Measurements from ENCODE around the gene PCIF1.

DNA sequence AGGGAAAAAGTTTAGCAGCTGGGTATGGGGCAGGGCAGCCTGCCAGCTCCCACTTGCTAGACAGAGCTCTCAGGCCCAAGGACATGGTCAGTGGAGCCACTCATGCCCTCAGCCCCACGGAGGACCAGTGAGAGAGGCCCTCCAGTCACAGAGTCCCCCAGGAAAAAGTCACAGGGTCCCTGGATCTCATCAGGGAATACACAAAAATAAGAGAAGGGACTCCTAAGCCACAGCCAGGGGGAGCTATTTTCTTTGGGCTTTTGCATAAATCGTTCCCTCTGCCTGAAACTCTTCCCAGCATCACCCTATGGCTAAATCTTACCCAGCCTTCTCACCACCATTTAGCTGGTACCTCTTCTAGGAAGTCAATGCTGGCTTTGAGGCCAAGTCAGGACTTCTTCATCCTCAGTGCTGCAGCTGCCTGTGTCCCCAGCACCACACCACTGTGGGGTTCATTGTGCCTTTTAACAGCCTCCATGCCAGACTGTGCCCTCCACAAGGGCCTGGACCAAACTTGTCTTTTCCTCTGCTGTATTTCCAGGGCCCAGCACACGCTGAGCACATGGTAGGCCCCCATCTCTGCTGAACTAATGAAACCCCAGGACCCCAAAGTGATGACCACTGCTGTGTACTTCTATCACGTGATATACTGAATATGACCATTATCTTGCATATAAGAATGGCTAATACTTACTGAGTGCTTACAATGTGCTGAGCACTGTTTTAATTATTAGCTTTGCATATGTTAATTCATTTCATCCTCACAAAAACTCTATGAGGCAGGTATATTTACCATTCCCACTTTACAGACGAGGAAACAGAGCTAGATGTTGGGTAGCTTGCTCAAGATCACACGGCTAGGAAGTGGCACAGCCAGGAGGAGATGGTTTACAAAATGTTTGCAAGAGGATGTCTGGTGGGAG lies 35.5 kb downstream of the PCIF1 start:
- TF ChIP-seq, protein P1, sequence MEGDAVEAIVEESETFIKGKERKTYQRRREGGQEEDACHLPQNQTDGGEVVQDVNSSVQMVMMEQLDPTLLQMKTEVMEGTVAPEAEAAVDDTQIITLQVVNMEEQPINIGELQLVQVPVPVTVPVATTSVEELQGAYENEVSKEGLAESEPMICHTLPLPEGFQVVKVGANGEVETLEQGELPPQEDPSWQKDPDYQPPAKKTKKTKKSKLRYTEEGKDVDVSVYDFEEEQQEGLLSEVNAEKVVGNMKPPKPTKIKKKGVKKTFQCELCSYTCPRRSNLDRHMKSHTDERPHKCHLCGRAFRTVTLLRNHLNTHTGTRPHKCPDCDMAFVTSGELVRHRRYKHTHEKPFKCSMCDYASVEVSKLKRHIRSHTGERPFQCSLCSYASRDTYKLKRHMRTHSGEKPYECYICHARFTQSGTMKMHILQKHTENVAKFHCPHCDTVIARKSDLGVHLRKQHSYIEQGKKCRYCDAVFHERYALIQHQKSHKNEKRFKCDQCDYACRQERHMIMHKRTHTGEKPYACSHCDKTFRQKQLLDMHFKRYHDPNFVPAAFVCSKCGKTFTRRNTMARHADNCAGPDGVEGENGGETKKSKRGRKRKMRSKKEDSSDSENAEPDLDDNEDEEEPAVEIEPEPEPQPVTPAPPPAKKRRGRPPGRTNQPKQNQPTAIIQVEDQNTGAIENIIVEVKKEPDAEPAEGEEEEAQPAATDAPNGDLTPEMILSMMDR (conservative IDR thresholded peaks at IDR 0.05 in 1 of 2, IDR thresholded peaks at IDR 0.05 in 1 of 2; ENCODE audit: extremely low read depth in 1 of 2, insufficient read depth in 1 of 2, low read depth in 1 of 2, low read length in 2 of 2): peak; percentile 61 to 70
- no peak for TF ChIP-seq EZH2 (IDR thresholded peaks at IDR 0.05; ENCODE audit: borderline replicate concordance, low read length)

Measured in mammary epithelial cell (primary cell).